NCI-H748 (cell line): ENCODE measurements around the gene CRMP1.

ENCODE experiments used
- DNase-seq: peaks from one replicate; lab custom pipeline; 2025; ENCODE audit not compliant: unreplicated experiment; lab: John Stamatoyannopoulos, UW

CRMP1 gene

DNA sequence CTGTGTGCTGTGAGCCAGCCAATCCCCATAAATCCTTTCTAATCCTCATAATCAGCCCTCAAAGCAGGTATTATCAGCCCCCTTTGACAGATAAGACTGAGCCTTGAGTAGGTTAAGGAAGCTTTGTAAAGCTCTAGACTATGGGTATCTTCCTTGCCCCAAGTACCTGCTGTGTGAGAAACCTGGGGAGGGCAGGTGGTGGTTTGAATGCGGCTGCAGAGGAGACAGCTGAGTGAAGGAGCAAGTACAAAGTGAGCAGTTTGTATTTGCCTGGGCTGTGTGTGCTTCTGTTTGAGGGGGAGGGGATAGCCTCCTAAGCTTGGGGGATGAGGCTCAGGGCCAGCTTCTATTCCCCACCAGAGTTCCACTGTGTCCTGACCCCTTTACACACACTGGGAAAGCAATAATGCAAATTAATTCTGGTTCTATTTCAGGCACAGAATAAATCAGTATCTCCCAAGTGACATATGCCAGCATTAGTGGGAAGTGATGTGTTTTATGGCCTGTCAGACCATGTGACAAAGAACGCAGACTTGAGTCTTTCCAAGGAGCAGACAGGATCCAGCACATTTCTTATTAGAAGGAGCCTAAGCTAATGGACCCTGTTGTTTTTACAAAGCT is 118.4 kb downstream of the CRMP1 start:
- no peak for DNase-seq

DNA sequence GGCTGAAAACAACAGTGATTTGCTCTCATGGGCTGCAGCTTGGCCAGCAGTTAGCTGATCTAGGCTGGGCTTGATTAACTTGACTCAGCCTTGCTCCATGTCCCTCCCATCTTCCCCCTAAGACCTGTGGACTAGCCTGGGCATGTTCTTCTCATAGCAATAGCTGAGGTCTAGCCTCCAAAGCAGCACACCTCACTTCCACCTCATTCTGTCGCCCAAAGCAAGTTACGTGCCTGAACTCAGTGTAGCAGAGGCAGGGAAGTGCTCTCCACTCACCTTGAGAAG is 119.7 kb downstream of the CRMP1 start:
- DNase-seq = no peak

DNA sequence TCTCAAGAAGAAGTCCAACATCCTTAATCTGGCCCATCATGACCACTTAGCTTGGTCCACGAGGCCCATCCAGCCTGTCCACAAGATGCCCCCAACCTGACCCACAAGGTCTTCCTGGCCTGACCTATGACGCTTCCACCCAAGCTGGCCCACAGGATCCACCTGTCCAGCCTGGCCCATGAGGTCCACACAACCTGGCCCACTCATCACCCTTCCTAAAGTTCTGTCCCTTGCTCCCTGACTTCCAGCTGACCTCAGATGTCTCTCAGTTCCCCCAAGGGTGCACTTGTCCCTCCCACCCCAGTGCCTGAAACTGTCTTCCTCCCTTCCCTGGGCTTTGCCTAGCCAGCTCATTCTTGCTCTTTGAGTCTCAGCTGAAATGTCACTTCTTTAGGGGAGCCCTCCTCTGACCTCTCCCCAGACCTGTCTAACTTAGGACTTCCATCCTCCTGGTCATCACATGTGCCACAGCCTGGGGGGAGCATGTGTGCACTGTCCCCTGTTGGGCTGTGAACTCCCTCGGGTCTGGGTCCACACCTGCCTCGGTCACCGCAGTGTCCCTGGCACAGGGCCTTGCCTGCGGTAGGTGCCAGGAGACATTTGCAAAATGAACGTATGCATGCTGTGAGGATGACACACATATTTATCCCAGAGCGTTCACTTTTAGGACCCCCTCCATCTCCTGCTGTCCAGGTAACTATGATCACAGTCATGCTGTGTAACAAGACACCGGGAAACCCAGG is 120.2 kb downstream of the CRMP1 start:
- no peak for DNase-seq
